Measurements from ENCODE around the gene TGFB3. TPM values are rescaled to one million over a fixed set of nuclear protein-coding genes. Genes with fewer than 3 reads are reported as not detected.

TGFB3 gene
- total and polyA plus RNA-seq, 2 donors (not counting 3 experiments of a cell fraction or from before 2014, with no cell fraction given), result 5.3 to 5.4 TPM

GRCh38 chr14:75993567-75994041 is 11.8 kb upstream of the TGFB3 start:
- POLR2A ChIA-PET, result no interaction called here
- H3K9ac ChIP-seq (replicated peaks; ENCODE audit: extremely low read depth, insufficient read depth, low read length), result no peak overlapping the region

More at GRCh38 chr14:75993567-75994041, 11.8 kb upstream of the TGFB3 start:
- Histone ChIP-seq H3K9me1 (replicated peaks; ENCODE audit: control insufficient read depth, extremely low read depth, insufficient read depth, low read length) (no peaks in the 10 kb centered on the region), H3K4me1 (ENCODE audit: control insufficient read depth, extremely low read depth, insufficient read depth, low read length) (peaks cover 13% of the 10 kb centered on the region), H3K27ac (ENCODE audit: insufficient read depth, low read depth, low read length) (no peak overlapping the region), H2AFZ (ENCODE audit: low read depth, low read length) (no peak overlapping the region), H4K20me1 (replicated peaks; ENCODE audit: control insufficient read depth, extremely low read depth, insufficient read depth, low read length) (no peaks in the 10 kb centered on the region), H3K4me2 (ENCODE audit: insufficient read depth, low read length) (no peak overlapping the region), H3K79me2 (ENCODE audit: control insufficient read depth, insufficient read depth, low read length) (no peaks in the 10 kb centered on the region), H3K27me3 (ENCODE audit: control insufficient read depth in 2 of 2, insufficient read depth in 2 of 2, low read length in 2 of 2) (no peaks in the 10 kb centered on the region), H3K36me3 (ENCODE audit: control insufficient read depth in 2 of 2, extremely low read depth in 1 of 2, insufficient read depth in 2 of 2, low read length in 2 of 2) (peaks cover 0 to 20% of the 10 kb centered on the region in 2 experiments), H3K4me3 (replicated peaks in 1 of 3; ENCODE audit: insufficient read depth in 1 of 3, low read depth in 1 of 3, low read length in 3 of 3) (no peak overlapping the region), H3K9me3 (replicated peaks; ENCODE audit: control insufficient read depth, insufficient read depth, low read length) (no peaks in the 10 kb centered on the region)
- no TSS peak for BruUV-seq (replicated peaks)
- intact Hi-C loops (cut with micrococcal nuclease), result no loop called here
- FAIRE-seq (no peak), DNase-seq (ENCODE audit: low read depth, low spot score) (no peak)
- dilution Hi-C loops (cut with MboI; ENCODE audit: extremely low pct_ligation_motif_present, low sequenced_read_pairs), result loop anchor here (25.0 kb wide), 1 partner anchor 281 kb away; no protein-coding TSS in a partner anchor
- TF ChIP-seq JUN (IDR thresholded peaks at IDR 0.05; ENCODE audit: borderline replicate concordance, insufficient read depth, insufficient read length, low read depth), result no peak
- no peak for TF ChIP-seq MYC (IDR thresholded peaks at IDR 0.05; ENCODE audit: low read depth, low read length)
- no peak for TF ChIP-seq FOS (IDR thresholded peaks at IDR 0.05; ENCODE audit: borderline replicate concordance, insufficient read depth, low read length)
- no peak for TF ChIP-seq EZH2 (IDR thresholded peaks at IDR 0.05; ENCODE audit: borderline replicate concordance, low read depth, low read length, severe bottlenecking)
- TF ChIP-seq GATA2 (IDR thresholded peaks at IDR 0.05; ENCODE audit: insufficient read depth, insufficient read length, low read depth, low read length), result no peak
- TF ChIP-seq CTCF (IDR thresholded peaks at IDR 0.05; ENCODE audit: extremely low read depth in 1 of 2, insufficient read depth in 1 of 2, low read depth in 1 of 2, low read length in 2 of 2), result no peak
- TF ChIP-seq MAX (IDR thresholded peaks at IDR 0.05; ENCODE audit: insufficient read depth, insufficient read length), result no peak
- no peak for TF ChIP-seq POLR2A (IDR thresholded peaks at IDR 0.05; ENCODE audit: low read depth, low read length)
- CTCF ChIA-PET, result interaction anchor here (1.7 to 2.7 kb wide), 3 partner anchors 11 to 285 kb away, joined by 6 to 11 read pairs (median 10); no protein-coding TSS in a partner anchor
